ENCODE data around the gene TNKS2.
"Not testable (repeated sequence)": the region's sequence is repeated elsewhere in the genome, so short reads cannot be mapped to it uniquely, and the experiment has no call there.

TNKS2 gene

GRCh38 chr10:91796331-91797047 is 1.7 kb upstream of the TNKS2 start:
- peak in 1 of 3 donors; percentile 21 for DNase-seq (ENCODE audit: low read depth in 3 of 3, low spot score in 1 of 3)

GRCh38 chr10:91797048-91797690 is 1.1 kb upstream of the TNKS2 start:
- no peak for DNase-seq (ENCODE audit: low read depth in 3 of 3, low spot score in 1 of 3)

- peak in 2 of 3 donors; percentile 11 to 24 for DNase-seq (ENCODE audit: low read depth in 3 of 3, low spot score in 1 of 3)
These were observed 704 bp downstream of the TNKS2 start for GRCh38 chr10:91798649-91799611.

GRCh38 chr10:91799612-91799975 is 1.4 kb downstream of the TNKS2 start:
- DNase-seq (ENCODE audit: low read depth in 3 of 3, low spot score in 1 of 3): no peak

GRCh38 chr10:91800182-91800581 is 2.0 kb downstream of the TNKS2 start:
- no peak for DNase-seq (ENCODE audit: low read depth in 3 of 3, low spot score in 1 of 3)

GRCh38 chr10:91800756-91801155 is 2.5 kb downstream of the TNKS2 start:
- DNase-seq (ENCODE audit: low read depth in 3 of 3, low spot score in 1 of 3): no peak

- DNase-seq (ENCODE audit: low read depth in 3 of 3, low spot score in 1 of 3): no peak
These were observed 5.3 kb downstream of the TNKS2 start for GRCh38 chr10:91803386-91804125.

GRCh38 chr10:91804126-91804510 is 5.9 kb downstream of the TNKS2 start:
- DNase-seq (ENCODE audit: low read depth in 3 of 3, low spot score in 1 of 3): no peak

GRCh38 chr10:91805110-91805838 is 7.0 kb downstream of the TNKS2 start:
- no peak for DNase-seq (ENCODE audit: low read depth in 3 of 3, low spot score in 1 of 3)

- not testable (repeated sequence) for DNase-seq (ENCODE audit: low read depth in 3 of 3, low spot score in 1 of 3)
These were observed 9.0 kb downstream of the TNKS2 start for GRCh38 chr10:91807264-91807663.

- no peak for DNase-seq (ENCODE audit: low read depth in 3 of 3, low spot score in 1 of 3)
These were observed 15.0 kb downstream of the TNKS2 start for GRCh38 chr10:91813251-91813650.

GRCh38 chr10:91816981-91817380 is 18.8 kb downstream of the TNKS2 start:
- DNase-seq (ENCODE audit: low read depth in 3 of 3, low spot score in 1 of 3): no peak

GRCh38 chr10:91820144-91820543 is 21.9 kb downstream of the TNKS2 start:
- no peak for DNase-seq (ENCODE audit: low read depth in 3 of 3, low spot score in 1 of 3)

- DNase-seq (ENCODE audit: low read depth in 3 of 3, low spot score in 1 of 3): no peak
These were observed 25.9 kb downstream of the TNKS2 start for GRCh38 chr10:91824076-91824475.

- no peak for DNase-seq (ENCODE audit: low read depth in 3 of 3, low spot score in 1 of 3)
These were observed 31.0 kb downstream of the TNKS2 start for GRCh38 chr10:91829268-91829667.

- DNase-seq (ENCODE audit: low read depth in 3 of 3, low spot score in 1 of 3): no peak
These were observed 40.0 kb downstream of the TNKS2 start for GRCh38 chr10:91838199-91838598.

- no peak for DNase-seq (ENCODE audit: low read depth in 3 of 3, low spot score in 1 of 3)
These were observed 44.9 kb downstream of the TNKS2 start for GRCh38 chr10:91843083-91843482.

- DNase-seq (ENCODE audit: low read depth in 3 of 3, low spot score in 1 of 3): no peak
These were observed 58.4 kb downstream of the TNKS2 start for GRCh38 chr10:91856637-91857036.

- DNase-seq (ENCODE audit: low read depth in 3 of 3, low spot score in 1 of 3): no peak
These were observed 62.7 kb downstream of the TNKS2 start for GRCh38 chr10:91860885-91861284.

GRCh38 chr10:91864099-91864498 is 65.9 kb downstream of the TNKS2 start:
- DNase-seq (ENCODE audit: low read depth in 3 of 3, low spot score in 1 of 3): no peak

Measured in stimulated activated CD4-positive, alpha-beta T cell treated with anti-CD3 and anti-CD28 coated beads, TNF-alpha, amount 100 ng/mL, for 1 hour (primary cell).